Kidney (tissue), 14 donors: ENCODE measurements around the gene UQCR11. TPM values are rescaled to one million over a fixed set of nuclear protein-coding genes. Genes with fewer than 3 reads are reported as not detected.

Source experiments
- DNase-seq, 5 donors: peaks; one replicate each; pipeline ENCODE4 v3.0.0-alpha.2; 2013 to 2020
- FAIRE-seq: peaks from 2 replicates; lab custom pipeline; 2012; peaks lifted over from hg19 to GRCh38; lab: Jason Lieb, UNC
- H3K27ac ChIP-seq, 2 donors: one replicate each; pipeline ENCODE4 v1.7.0; 2013; ENCODE audit warnings: low read depth in 2 of 2, low read length in 2 of 2, inconsistent platforms in 1 of 2
- H3K27me3 ChIP-seq: one replicate; pipeline ENCODE4 v1.7.1; 2013; ENCODE audit warnings: low read length, inconsistent platforms; ENCODE audit not compliant: control insufficient read depth, insufficient read depth
- H3K36me3 ChIP-seq, 3 donors: one replicate each; pipeline versions ENCODE4 v1.7.0 to v1.7.1; 2013; ENCODE audit warnings: low read length in 3 of 3, control low read depth in 1 of 3, inconsistent platforms in 1 of 3; ENCODE audit not compliant: insufficient read depth in 3 of 3, control insufficient read depth in 2 of 3
- H3K4me1 ChIP-seq, 3 donors: one replicate each; pipeline versions ENCODE4 v1.7.0 to v1.7.1; 2013; ENCODE audit warnings: low read length in 3 of 3, inconsistent platforms in 1 of 3, low read depth in 1 of 3; ENCODE audit not compliant: control insufficient read depth in 2 of 3, insufficient read depth in 2 of 3
- H3K4me3 ChIP-seq, 3 donors: one replicate each; pipeline versions ENCODE4 v1.7.0 to v1.8.1; 2013; ENCODE audit warnings: low read length in 3 of 3, control low read depth in 1 of 3, inconsistent platforms in 1 of 3
- H3K9ac ChIP-seq, 3 donors: one replicate each; pipeline versions ENCODE4 v1.7.0 to v1.7.1; 2013; ENCODE audit warnings: low read length in 3 of 3, control low read depth in 1 of 3, inconsistent platforms in 1 of 3
- H3K9me3 ChIP-seq, 3 donors: one replicate each; pipeline versions ENCODE4 v1.7.0 to v1.7.1; 2013; ENCODE audit warnings: low read length in 3 of 3, control low read depth in 1 of 3, inconsistent platforms in 1 of 3; ENCODE audit not compliant: control insufficient read depth in 2 of 3, insufficient read depth in 1 of 3
- CTCF ChIP-seq: IDR thresholded peaks from 3 replicates; pipeline ENCODE4 v1.5.1; 2012; ENCODE audit warnings: mild to moderate bottlenecking, moderate library complexity, borderline replicate concordance; ENCODE audit not compliant: insufficient read depth; ENCODE audit errors: extremely low read depth
- intact Hi-C: fragments of 100-400 bp; cut with DNase I; formaldehyde crosslinking; loops from one replicate; pipeline ENCODE4 v1.11.1; 2022
- polyA plus RNA-seq: library from polyadenylated mRNA; stranded (reverse); fragments of 350-450 nt; fragmentation: Illumina TruSeq; extraction: RNeasy Lipid Tissue Mini Kit (QIAGEN cat#74804); gene quantifications from one replicate; pipeline ENCODE4 v1.2.3, GENCODE V29; 2014; ENCODE audit warnings: low read depth, low replicate concordance; ENCODE audit not compliant: insufficient read depth
- total RNA-seq: library from RNA; stranded (reverse); fragmentation: NEBNext Ultra II Directional; extraction: Animal tissue kit (Norgen Biotek cat#: 25700); gene quantifications from one replicate; pipeline ENCODE4 v1.2.1, GENCODE V29; 2021
- donor health status: control.
- donor health status: control.
- donor health status: control.
- donor health status: control.
- donor health status: control.
- donor health status: DM: yes; HTN: yes; CAD: no.
- donor health status: Normal renal cell carcinoma (clear cell type).

The UQCR11 gene
- total and polyA plus RNA-seq, 2 donors from 2014 or later, result 200 to 777 TPM

- no peaks in the 10 kb centered on the region for H3K27me3 ChIP-seq
- FAIRE-seq (no peak), DNase-seq (no peak)
- H3K36me3 ChIP-seq, result peaks cover 0 to 3% (median 0%) of the 10 kb centered on the region in 3 donors
- no peak for TF ChIP-seq CTCF
- H3K9ac ChIP-seq, result no peak overlapping the region
- no peak overlapping the region for H3K27ac ChIP-seq
- no peaks in the 10 kb centered on the region for H3K4me1 ChIP-seq
- no peaks in the 10 kb centered on the region for H3K9me3 ChIP-seq
- H3K4me3 ChIP-seq, result no peak overlapping the region
- intact Hi-C loops, result no loop called here
Measured at GRCh38 chr19:1633269-1633826, 28.1 kb upstream of the UQCR11 start.

GRCh38 chr19:1632462-1633268 is 27.4 kb upstream of the UQCR11 start:
- FAIRE-seq, result no peak
- TF ChIP-seq CTCF, result no peak
- intact Hi-C loops, result no loop called here

GRCh38 chr19:1631557-1632100 is 26.4 kb upstream of the UQCR11 start:
- intact Hi-C loops, result no loop called here

More at GRCh38 chr19:1632462-1633268, 27.4 kb upstream of the UQCR11 start:
- Histone ChIP-seq H3K4me3 (no peak overlapping the region), H3K27ac (no peak overlapping the region), H3K4me1 (no peaks in the 10 kb centered on the region), H3K9me3 (no peaks in the 10 kb centered on the region), H3K9ac (no peak overlapping the region), H3K27me3 (no peaks in the 10 kb centered on the region), H3K36me3 (peaks cover 0 to 3% (median 0%) of the 10 kb centered on the region in 3 donors)
- no peak for DNase-seq

More at GRCh38 chr19:1631557-1632100, 26.4 kb upstream of the UQCR11 start:
- Histone ChIP-seq H3K27ac (no peak overlapping the region), H3K9me3 (no peaks in the 10 kb centered on the region), H3K36me3 (peaks cover 0 to 3% (median 0%) of the 10 kb centered on the region in 3 donors), H3K4me3 (no peak overlapping the region), H3K9ac (no peak overlapping the region), H3K4me1 (no peaks in the 10 kb centered on the region), H3K27me3 (no peaks in the 10 kb centered on the region)
- no peak for TF ChIP-seq CTCF
- no peak for DNase-seq
- FAIRE-seq, result no peak
